CD4-positive, alpha-beta memory T cell (primary cell): Measurements from ENCODE around the gene SNTG2. TPM values are rescaled to one million over a fixed set of nuclear protein-coding genes. Genes with fewer than 3 reads are reported as not detected.

Experiments
- CTCF ChIA-PET: fragments of 350-600 bp; sonication (Branson Sonifier 250); formaldehyde crosslinking; loops from one replicate; lab custom pipeline; 2021; ENCODE audit warnings: inconsistent platforms; ENCODE audit not compliant: partially characterized antibody; lab: Charles Lee
- POLR2A ChIA-PET: fragments of 350-600 bp; sonication (Branson Sonifier 250); formaldehyde crosslinking; loops from one replicate; lab custom pipeline; 2021; ENCODE audit not compliant: partially characterized antibody; lab: Charles Lee
- DNase-seq, 5 donors: peaks; one replicate each; pipeline versions ENCODE4 v3.0.0 to v3.0.0-alpha.2; 2020 to 2022; ENCODE audit warnings: mixed read lengths in 1 of 5
- H3K27ac ChIP-seq: one replicate; pipeline ENCODE4 v1.7.0; 2013; ENCODE audit warnings: low read depth, low read length
- H3K27me3 ChIP-seq: 2 replicates; pipeline ENCODE4 v1.7.0; 2013; ENCODE audit warnings: mild to moderate bottlenecking, low read length, moderate library complexity; ENCODE audit not compliant: insufficient read depth
- H3K36me3 ChIP-seq: 2 replicates; pipeline ENCODE4 v1.7.0; 2013; ENCODE audit warnings: mild to moderate bottlenecking, low read length, moderate library complexity; ENCODE audit not compliant: insufficient read depth
- H3K4me1 ChIP-seq: 2 replicates; pipeline ENCODE4 v1.7.0; 2013; ENCODE audit warnings: mild to moderate bottlenecking, low read length, moderate library complexity; ENCODE audit not compliant: insufficient read depth
- H3K4me3 ChIP-seq, 2 donors: one replicate each; pipeline ENCODE4 v1.7.0; 2013; ENCODE audit warnings: low read length in 2 of 2, mild to moderate bottlenecking in 1 of 2
- H3K9me3 ChIP-seq, 2 donors: one replicate each; pipeline ENCODE4 v1.7.0; 2013; ENCODE audit warnings: low read length in 2 of 2, control low read depth in 1 of 2; ENCODE audit not compliant: control insufficient read depth in 1 of 2
- H3K27ac Mint-ChIP-seq, 7 donors: one replicate each; pipeline ENCODE4 v1.8.0; 2020 to 2021; ENCODE audit warnings: mixed read lengths in 7 of 7, mild to moderate bottlenecking in 6 of 7, inconsistent platforms in 3 of 7, moderate library complexity in 3 of 7
- H3K27me3 Mint-ChIP-seq, 2 donors: one replicate each; pipeline ENCODE4 v1.8.0; 2020 to 2021; ENCODE audit warnings: mixed read lengths in 2 of 2
- H3K36me3 Mint-ChIP-seq, 2 donors: one replicate each; pipeline ENCODE4 v1.8.0; 2020 to 2021; ENCODE audit warnings: mixed read lengths in 2 of 2, inconsistent platforms in 1 of 2, mild to moderate bottlenecking in 1 of 2
- H3K4me1 Mint-ChIP-seq, 4 donors: one replicate each; pipeline ENCODE4 v1.8.0; 2020 to 2021; ENCODE audit warnings: mixed read lengths in 4 of 4, mild to moderate bottlenecking in 1 of 4
- H3K4me3 Mint-ChIP-seq, 8 donors: one replicate each; pipeline ENCODE4 v1.8.0; 2020 to 2021; ENCODE audit warnings: mixed read lengths in 8 of 8, mild to moderate bottlenecking in 7 of 8, moderate library complexity in 6 of 8, inconsistent platforms in 3 of 8
- H3K9me3 Mint-ChIP-seq, 8 donors: one replicate each; pipeline ENCODE4 v1.8.0; 2020 to 2021; ENCODE audit warnings: mixed read lengths in 8 of 8, mild to moderate bottlenecking in 5 of 8, inconsistent platforms in 3 of 8, moderate library complexity in 1 of 8
- intact Hi-C: fragments of 100-400 bp; cut with micrococcal nuclease; formaldehyde crosslinking; loops from one replicate; pipeline ENCODE4 v1.15.1; 2023
- polyA plus RNA-seq, 2 donors: library from polyadenylated mRNA; unstranded; fragments of 300-500 nt; fragmentation: Illumina TruSeq; gene quantifications; one replicate each; pipeline ENCODE4 v1.2.3, GENCODE V29; 2021
- total RNA-seq, 2 experiments: library from RNA; stranded (reverse); gene quantifications; one replicate each; pipeline ENCODE4 v1.2.3, GENCODE V29; 2021

The SNTG2 gene
- total and polyA plus RNA-seq, 4 experiments from 2014 or later, result 0.55 to 1.3 (median 0.96) TPM; not detected in 1

DNA sequence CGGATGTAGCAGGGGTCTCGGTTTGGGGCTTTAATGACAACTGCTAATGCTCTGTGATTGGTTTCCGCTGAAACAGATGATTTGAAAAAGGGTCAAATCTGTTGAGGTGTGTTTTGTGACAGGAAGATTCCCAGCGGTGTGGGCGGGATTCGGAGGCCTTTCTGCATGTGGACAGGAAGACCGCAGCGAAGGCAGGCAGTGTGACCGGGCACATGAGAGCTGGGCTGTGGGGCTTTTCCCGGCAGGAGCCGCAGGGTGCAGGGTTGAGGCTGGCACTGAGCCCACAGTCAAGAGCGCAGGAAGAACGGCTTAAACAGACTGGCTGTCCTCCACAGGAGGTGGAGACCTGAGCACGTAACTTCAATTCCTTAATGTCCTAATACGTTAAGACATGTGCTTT lies 282.6 kb downstream of the SNTG2 start:
- no peaks in the 10 kb centered on the region for H3K27me3 Mint-ChIP-seq
- H3K4me1 Mint-ChIP-seq, result no peaks in the 10 kb centered on the region
- no peaks in the 10 kb centered on the region for H3K36me3 Mint-ChIP-seq
- no peak overlapping the region for H3K4me3 Mint-ChIP-seq
- H3K27ac Mint-ChIP-seq, result no peak overlapping the region
- Histone ChIP-seq H3K27me3 (no peaks in the 10 kb centered on the region), H3K4me1 (no peaks in the 10 kb centered on the region), H3K9me3 (no peaks in the 10 kb centered on the region), H3K27ac (no peak overlapping the region), H3K4me3 (no peak overlapping the region), H3K36me3 (no peaks in the 10 kb centered on the region)
- POLR2A ChIA-PET, result no interaction called here
- CTCF ChIA-PET, result interaction anchor here (1.2 kb wide), 1 partner anchor 19 kb away, joined by 3 read pairs; no protein-coding TSS in a partner anchor
- intact Hi-C loops, result no loop called here
- DNase-seq, result no peak
- no peaks in the 10 kb centered on the region for H3K9me3 Mint-ChIP-seq

DNA sequence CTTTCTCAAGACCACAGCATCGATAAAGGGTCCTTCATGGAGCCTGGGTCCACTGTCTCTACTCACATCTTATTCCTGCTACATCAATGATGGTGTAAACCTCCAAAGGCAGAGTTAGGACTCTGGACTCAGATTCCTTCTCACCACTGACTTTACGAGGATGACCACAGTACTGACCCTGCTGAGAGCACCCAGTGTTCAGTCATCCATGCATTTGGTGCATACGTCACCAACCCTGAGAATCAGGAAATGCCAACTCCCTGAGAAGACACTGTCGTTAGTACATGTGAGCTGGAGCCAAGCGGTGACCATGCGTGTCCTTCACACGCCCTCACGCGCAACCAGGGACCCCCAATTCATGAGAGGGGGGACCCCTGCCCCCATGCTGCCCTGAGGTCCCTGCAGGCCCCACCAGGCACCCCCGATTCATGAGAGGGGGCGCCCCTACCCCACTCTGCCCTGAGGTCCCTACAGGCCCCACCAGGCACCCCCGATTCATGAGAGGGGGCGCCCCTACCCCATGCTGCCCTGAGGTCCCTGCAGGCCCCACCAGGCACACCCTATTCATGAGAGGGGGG lies 284.2 kb downstream of the SNTG2 start:
- DNase-seq, result no peak
- Histone ChIP-seq H3K27me3 (no peaks in the 10 kb centered on the region), H3K4me1 (no peaks in the 10 kb centered on the region), H3K9me3 (no peaks in the 10 kb centered on the region), H3K4me3 (no peak overlapping the region), H3K27ac (no peak overlapping the region), H3K36me3 (no peaks in the 10 kb centered on the region)
- no peaks in the 10 kb centered on the region for H3K9me3 Mint-ChIP-seq
- no peaks in the 10 kb centered on the region for H3K36me3 Mint-ChIP-seq
- no peaks in the 10 kb centered on the region for H3K27me3 Mint-ChIP-seq
- no peak overlapping the region for H3K27ac Mint-ChIP-seq
- intact Hi-C loops, result no loop called here
- ChIA-PET CTCF (no interaction called here), POLR2A (no interaction called here)
- H3K4me3 Mint-ChIP-seq, result no peak overlapping the region
- no peaks in the 10 kb centered on the region for H3K4me1 Mint-ChIP-seq

DNA sequence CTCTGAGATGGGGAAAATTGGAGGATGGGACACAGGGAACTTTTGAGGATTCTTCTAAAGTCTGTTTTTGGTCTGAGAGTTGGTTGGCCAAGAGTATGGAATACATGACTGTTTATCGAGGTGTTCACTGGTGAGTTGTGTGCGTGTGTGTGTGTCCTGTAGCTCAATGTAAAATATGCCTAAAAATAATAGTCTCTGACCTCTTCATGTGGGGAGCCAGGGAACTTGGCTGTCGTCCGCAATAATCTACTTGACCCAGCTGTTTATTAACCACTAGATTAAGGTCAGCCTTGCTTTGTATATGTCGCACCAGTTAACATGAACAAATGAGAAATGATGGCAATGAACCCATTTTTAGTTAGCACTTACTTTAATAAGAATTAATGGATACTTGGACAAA lies 285.2 kb downstream of the SNTG2 start:
- H3K4me1 Mint-ChIP-seq, result no peaks in the 10 kb centered on the region
- H3K4me3 ChIP-seq, result no peak overlapping the region
- intact Hi-C loops, result no loop called here
- no peak overlapping the region for H3K27ac ChIP-seq
- H3K27me3 ChIP-seq, result no peaks in the 10 kb centered on the region
- no peak for DNase-seq
- POLR2A ChIA-PET, result no interaction called here
- no peak overlapping the region for H3K27ac Mint-ChIP-seq
- no peaks in the 10 kb centered on the region for H3K9me3 Mint-ChIP-seq
- H3K4me1 ChIP-seq, result no peaks in the 10 kb centered on the region
- H3K9me3 ChIP-seq, result no peaks in the 10 kb centered on the region
- H3K36me3 Mint-ChIP-seq, result no peaks in the 10 kb centered on the region
- no peak overlapping the region for H3K4me3 Mint-ChIP-seq
- no peaks in the 10 kb centered on the region for H3K27me3 Mint-ChIP-seq
- H3K36me3 ChIP-seq, result no peaks in the 10 kb centered on the region
- CTCF ChIA-PET, result interaction anchor here (0.6 kb wide), 1 partner anchor 57 kb away, joined by 3 read pairs; no protein-coding TSS in a partner anchor

DNA sequence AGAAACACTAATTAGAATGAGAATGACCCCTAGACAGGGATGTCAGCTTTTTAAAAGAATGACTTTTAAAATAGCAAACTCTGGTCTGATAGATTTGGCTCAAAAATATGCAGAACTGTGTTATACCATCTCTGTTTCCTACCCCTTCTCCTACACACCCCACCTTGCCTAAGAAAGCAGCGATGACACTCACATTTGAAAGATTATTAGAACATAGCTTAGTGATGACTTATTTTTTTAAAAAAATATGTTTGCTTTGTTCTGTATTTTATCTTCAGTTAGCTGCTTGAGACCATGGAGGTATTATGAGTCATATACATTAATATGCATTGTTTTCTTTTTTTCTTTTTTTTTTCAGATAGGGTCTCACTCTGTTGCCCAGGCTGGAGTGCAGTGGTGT lies 286.0 kb downstream of the SNTG2 start:
- CTCF ChIA-PET, result no interaction called here

DNA sequence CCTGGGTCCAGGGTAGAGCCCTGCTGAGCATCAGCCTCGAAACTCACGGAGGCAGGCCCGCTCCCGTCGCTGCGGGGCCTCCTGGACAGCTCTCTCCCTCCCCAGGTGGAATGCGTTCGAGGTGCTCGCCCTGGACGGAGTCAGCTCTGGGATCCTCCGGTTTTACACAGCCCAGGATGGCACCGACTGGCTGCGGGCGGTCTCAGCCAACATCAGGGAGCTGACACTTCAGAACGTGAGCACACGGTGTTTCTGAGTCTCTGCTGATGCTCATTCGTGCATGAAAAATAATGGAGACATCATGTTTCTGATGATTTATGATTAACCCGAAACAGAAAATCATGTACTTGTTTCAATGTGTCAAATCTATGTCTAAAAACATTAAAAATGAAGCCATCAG lies 287.1 kb downstream of the SNTG2 start:
- CTCF ChIA-PET, result no interaction called here
- no peaks in the 10 kb centered on the region for H3K9me3 ChIP-seq
- Mint-ChIP-seq H3K36me3 (no peaks in the 10 kb centered on the region), H3K4me3 (no peak overlapping the region), H3K4me1 (no peaks in the 10 kb centered on the region), H3K9me3 (no peaks in the 10 kb centered on the region), H3K27ac (no peak overlapping the region), H3K27me3 (no peaks in the 10 kb centered on the region)
- no peak overlapping the region for H3K27ac ChIP-seq
- no peaks in the 10 kb centered on the region for H3K4me1 ChIP-seq
- POLR2A ChIA-PET, result no interaction called here
- H3K4me3 ChIP-seq, result no peak overlapping the region
- no peak for DNase-seq
- no peaks in the 10 kb centered on the region for H3K27me3 ChIP-seq
- intact Hi-C loops, result no loop called here
- H3K36me3 ChIP-seq, result no peaks in the 10 kb centered on the region

More for the DNA sequence above, 286.0 kb downstream of the SNTG2 start:
- Mint-ChIP-seq H3K27ac (peak overlapping the region in 1 of 7 donors; percentile 22), H3K4me1 (no peaks in the 10 kb centered on the region), H3K36me3 (no peaks in the 10 kb centered on the region), H3K9me3 (no peaks in the 10 kb centered on the region), H3K4me3 (no peak overlapping the region), H3K27me3 (no peaks in the 10 kb centered on the region)
- DNase-seq, result no peak
- POLR2A ChIA-PET, result no interaction called here
- H3K27me3 ChIP-seq, result no peaks in the 10 kb centered on the region
- no peaks in the 10 kb centered on the region for H3K4me1 ChIP-seq
- intact Hi-C loops, result no loop called here
- no peak overlapping the region for H3K27ac ChIP-seq
- no peak overlapping the region for H3K4me3 ChIP-seq
- no peaks in the 10 kb centered on the region for H3K36me3 ChIP-seq
- no peaks in the 10 kb centered on the region for H3K9me3 ChIP-seq

DNA sequence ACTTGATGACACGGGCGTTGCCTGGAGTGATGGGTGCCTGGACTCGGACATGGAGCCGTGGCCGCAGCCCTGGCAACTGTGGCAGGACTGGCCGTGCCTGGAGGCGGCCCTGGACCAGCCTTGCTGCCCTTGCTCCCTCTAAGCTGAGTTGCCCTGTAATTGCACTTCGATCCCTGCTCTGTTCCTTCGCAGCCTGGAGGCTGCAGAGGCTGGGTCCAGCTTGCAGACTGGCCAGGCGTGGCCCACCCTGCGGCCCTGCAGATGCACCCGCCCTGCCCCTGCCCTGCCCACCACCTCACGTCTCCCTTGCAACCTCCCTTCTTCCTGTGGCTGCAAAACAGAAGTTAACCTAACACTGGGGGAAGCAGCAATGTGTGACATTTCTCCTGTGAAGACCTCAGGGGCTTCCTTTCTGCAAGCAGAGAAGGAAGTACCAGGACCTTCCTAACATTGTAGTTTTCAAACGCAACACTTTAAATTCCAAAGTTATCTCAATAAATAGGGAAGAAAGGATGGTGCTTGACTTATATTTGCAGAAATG lies 288.0 kb downstream of the SNTG2 start:
- POLR2A ChIA-PET, result no interaction called here

DNA sequence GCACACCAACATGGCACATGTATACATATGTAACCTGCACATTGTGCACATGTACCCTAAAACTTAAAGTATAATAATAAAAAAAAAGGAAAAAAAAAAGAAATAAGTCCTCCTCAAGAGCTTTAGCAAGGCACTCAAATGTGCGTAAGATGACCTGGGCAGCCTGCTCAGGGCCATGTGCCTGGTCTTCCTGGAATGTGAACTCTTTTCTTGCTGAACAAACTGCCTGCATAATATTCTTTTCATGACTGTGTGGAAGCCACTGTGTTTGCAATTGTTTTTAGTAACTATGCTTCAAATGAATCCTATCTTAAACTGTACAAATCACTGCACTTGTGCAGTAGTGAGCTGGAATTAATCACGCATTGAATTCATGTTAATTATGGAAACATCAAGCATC lies 294.5 kb downstream of the SNTG2 start:
- H3K9me3 ChIP-seq, result no peaks in the 10 kb centered on the region
- no peak for DNase-seq
- Mint-ChIP-seq H3K27ac (no peak overlapping the region), H3K9me3 (no peaks in the 10 kb centered on the region), H3K27me3 (peaks cover 0 to 2% of the 10 kb centered on the region in 2 donors), H3K36me3 (no peaks in the 10 kb centered on the region), H3K4me1 (peaks cover 0 to 2% (median under 1%) of the 10 kb centered on the region in 4 donors), H3K4me3 (no peak overlapping the region)
- POLR2A ChIA-PET, result no interaction called here
- H3K27me3 ChIP-seq, result no peaks in the 10 kb centered on the region
- intact Hi-C loops, result no loop called here
- H3K4me3 ChIP-seq, result no peak overlapping the region
- no peaks in the 10 kb centered on the region for H3K36me3 ChIP-seq
- H3K4me1 ChIP-seq, result no peaks in the 10 kb centered on the region
- H3K27ac ChIP-seq, result no peak overlapping the region
- CTCF ChIA-PET, result interaction anchor here (0.7 kb wide), 1 partner anchor 105 kb away, joined by 3 read pairs; no protein-coding TSS in a partner anchor

More for the DNA sequence above, 288.0 kb downstream of the SNTG2 start:
- Histone ChIP-seq H3K9me3 (no peaks in the 10 kb centered on the region), H3K27ac (no peak overlapping the region), H3K4me1 (no peaks in the 10 kb centered on the region), H3K4me3 (no peak overlapping the region), H3K27me3 (no peaks in the 10 kb centered on the region), H3K36me3 (no peaks in the 10 kb centered on the region)
- Mint-ChIP-seq H3K4me3 (no peak overlapping the region), H3K4me1 (no peaks in the 10 kb centered on the region), H3K27ac (no peak overlapping the region), H3K36me3 (no peaks in the 10 kb centered on the region), H3K27me3 (peaks cover 0 to 2% of the 10 kb centered on the region in 2 donors), H3K9me3 (no peaks in the 10 kb centered on the region)
- CTCF ChIA-PET, result no interaction called here
- intact Hi-C loops, result no loop called here
- DNase-seq, result no peak
